Liver (tissue), 9 donors: ENCODE results near the gene KCNIP4. TPM values are rescaled to one million over a fixed set of nuclear protein-coding genes. Genes with fewer than 3 reads are reported as not detected.

Source experiments
- DNase-seq: peaks from one replicate; pipeline ENCODE4 v3.0.0-alpha.2; 2017; ENCODE audit warnings: low spot score
- H3K27ac ChIP-seq, 2 donors: one replicate each; pipeline ENCODE4 v1.7.0; 2013; ENCODE audit warnings: inconsistent platforms in 2 of 2, low read length in 2 of 2, control low read depth in 1 of 2, low read depth in 1 of 2, mild to moderate bottlenecking in 1 of 2
- H3K27me3 ChIP-seq, 4 donors: one replicate each; pipeline versions ENCODE4 v1.6.1 to v1.7.0; 2013; ENCODE audit warnings: low read length in 3 of 4, inconsistent platforms in 1 of 4, mild to moderate bottlenecking in 1 of 4, moderate library complexity in 1 of 4; ENCODE audit not compliant: control insufficient read depth in 4 of 4, insufficient read depth in 4 of 4
- H3K36me3 ChIP-seq, 4 donors: one replicate each; pipeline versions ENCODE4 v1.6.1 to v1.7.0; 2013; ENCODE audit warnings: low read length in 3 of 4, mild to moderate bottlenecking in 3 of 4, low read depth in 1 of 4, moderate library complexity in 1 of 4; ENCODE audit not compliant: control insufficient read depth in 4 of 4, insufficient read depth in 3 of 4
- H3K4me1 ChIP-seq, 4 donors: one replicate each; pipeline versions ENCODE4 v1.6.1 to v1.7.0; 2013; ENCODE audit warnings: low read length in 3 of 4, mild to moderate bottlenecking in 3 of 4, moderate library complexity in 1 of 4; ENCODE audit not compliant: control insufficient read depth in 4 of 4, insufficient read depth in 4 of 4
- H3K4me3 ChIP-seq, 3 donors: one replicate each; pipeline versions ENCODE4 v1.6.1 to v1.7.0; 2013; ENCODE audit warnings: low read length in 3 of 3, control low read depth in 1 of 3, low read depth in 1 of 3, mild to moderate bottlenecking in 1 of 3
- H3K9ac ChIP-seq, 2 donors: one replicate each; pipeline ENCODE4 v1.7.0; 2013; ENCODE audit warnings: low read length in 2 of 2, mild to moderate bottlenecking in 2 of 2, moderate library complexity in 2 of 2, control low read depth in 1 of 2, low read depth in 1 of 2
- H3K9me3 ChIP-seq, 4 donors: one replicate each; pipeline versions ENCODE4 v1.6.1 to v1.7.0; 2013; ENCODE audit warnings: low read length in 3 of 4; ENCODE audit not compliant: control insufficient read depth in 4 of 4
- ATF3 ChIP-seq: IDR thresholded peaks from 2 replicates; pipeline ENCODE4 v1.6.1; 2016; ENCODE audit warnings: antibody characterized with exemption
- CTCF ChIP-seq: fragments of 150-350 bp; IDR thresholded peaks from 2 replicates; pipeline ENCODE4 v1.5.1; 2017; ENCODE audit warnings: improper control_type of control experiment, low read depth, low read length; ENCODE audit not compliant: missing input control
- EGR1 ChIP-seq, 2 donors: IDR thresholded peaks; 2 replicates each; pipeline ENCODE4 v1.6.1; 2016 to 2018; ENCODE audit warnings: antibody characterized with exemption in 2 of 2, low read depth in 2 of 2
- FOXA1 ChIP-seq: IDR thresholded peaks from 2 replicates; pipeline ENCODE4 v1.6.1; 2016; ENCODE audit warnings: antibody characterized with exemption
- FOXA2 ChIP-seq: IDR thresholded peaks from 2 replicates; pipeline ENCODE4 v1.6.1; 2016; ENCODE audit warnings: antibody characterized with exemption
- GABPA ChIP-seq, 2 donors: IDR thresholded peaks in 1 of 2; conservative IDR thresholded peaks in 1 of 2; 2 replicates each; pipeline ENCODE4 v1.6.1; 2016; ENCODE audit warnings: antibody characterized with exemption in 2 of 2, mild to moderate bottlenecking in 1 of 2, moderate library complexity in 1 of 2
- HNF4A ChIP-seq, 2 donors: conservative IDR thresholded peaks; 2 replicates each; pipeline ENCODE4 v1.6.1; 2016; ENCODE audit warnings: antibody characterized with exemption in 2 of 2, mild to moderate bottlenecking in 2 of 2
- HNF4G ChIP-seq: IDR thresholded peaks from 2 replicates; pipeline ENCODE4 v1.6.1; 2016; ENCODE audit warnings: antibody characterized with exemption
- JUND ChIP-seq, 2 donors: IDR thresholded peaks; 2 replicates each; pipeline ENCODE4 v1.6.1; 2016; ENCODE audit warnings: antibody characterized with exemption in 2 of 2
- MAX ChIP-seq: IDR thresholded peaks from 2 replicates; pipeline ENCODE4 v1.6.1; 2016; ENCODE audit warnings: antibody characterized with exemption
- NR2F2 ChIP-seq: IDR thresholded peaks from 2 replicates; pipeline ENCODE4 v1.6.1; 2016; ENCODE audit warnings: antibody characterized with exemption
- RAD21 ChIP-seq, 2 donors: IDR thresholded peaks; 2 replicates each; pipeline ENCODE4 v1.6.1; 2016; ENCODE audit warnings: antibody characterized with exemption in 2 of 2, mild to moderate bottlenecking in 2 of 2
- REST ChIP-seq: IDR thresholded peaks from 2 replicates; pipeline ENCODE4 v1.6.1; 2016; ENCODE audit warnings: antibody characterized with exemption, mild to moderate bottlenecking
- RXRA ChIP-seq, 2 donors: IDR thresholded peaks; 2 replicates each; pipeline ENCODE4 v1.6.1; 2017 to 2018; ENCODE audit warnings: antibody characterized with exemption in 2 of 2, mild to moderate bottlenecking in 1 of 2
- SP1 ChIP-seq: IDR thresholded peaks from 2 replicates; pipeline ENCODE4 v1.6.1; 2018; ENCODE audit warnings: antibody characterized with exemption, mild to moderate bottlenecking
- TAF1 ChIP-seq: conservative IDR thresholded peaks from 2 replicates; pipeline ENCODE4 v1.6.1; 2016; ENCODE audit warnings: antibody characterized with exemption, mild to moderate bottlenecking
- YY1 ChIP-seq: IDR thresholded peaks from 2 replicates; pipeline ENCODE4 v1.6.1; 2016; ENCODE audit warnings: antibody characterized with exemption, mild to moderate bottlenecking
- ZBTB33 ChIP-seq: IDR thresholded peaks from 2 replicates; pipeline ENCODE4 v1.6.1; 2016; ENCODE audit warnings: antibody characterized with exemption
- WGBS: extraction: QIAGEN DNeasy Blood & Tissue Kit; methylation state at CpG from one replicate; pipeline ENCODE4 v1.1.7; 2013; 5-methylcytosine and 5-hydroxymethylcytosine counted together
- polyA plus RNA-seq, 2 donors: library from polyadenylated mRNA; stranded (reverse) in 1 of 2; unstranded in 1 of 2; fragments of 200-250 nt in 1 of 2; fragments of >200 nt in 1 of 2; fragmentation: Nextera tagmentation in 1 of 2; extraction: Ambion mirVana in 1 of 2; gene quantifications; one replicate each; pipeline versions ENCODE4 v1.2.1 to v1.2.3, GENCODE V29; 2013 to 2015
- total RNA-seq, 2 donors: library from RNA; depleted of rRNA; stranded (reverse); fragments of >200 nt; gene quantifications; one replicate each; pipeline ENCODE4 v1.2.3, GENCODE V29; 2014
- donor health status: healthy.
- donor health status: healthy.
- donor health status: healthy.
- donor health status: healthy.
- donor health status: healthy.

KCNIP4 gene
- total and polyA plus RNA-seq, 4 donors: 0.08 to 0.14 TPM; not detected in 2

GRCh38 chr4:20764366-20764992 lies 1184.1 kb downstream of the KCNIP4 start (continued):
- TF ChIP-seq HNF4A (conservative IDR thresholded peaks at IDR 0.05) (no peak), RAD21 (IDR thresholded peaks at IDR 0.05) (no peak), FOXA1 (no peak), MAX (no peak), CTCF (no peak)

- no peaks in the 10 kb centered on the region for H3K27me3 ChIP-seq
- H3K4me1 ChIP-seq: no peaks in the 10 kb centered on the region
- WGBS: 94% methylated on average over 1 of the region's 1 CpG
- no peak for DNase-seq
- no peak overlapping the region for H3K27ac ChIP-seq
- no peak overlapping the region for H3K9ac ChIP-seq
- TF ChIP-seq RAD21 (IDR thresholded peaks at IDR 0.05) (no peak), ZBTB33 (no peak)
- no peaks in the 10 kb centered on the region for H3K9me3 ChIP-seq
- H3K4me3 ChIP-seq: no peak overlapping the region
- no peaks in the 10 kb centered on the region for H3K36me3 ChIP-seq
Measured at GRCh38 chr4:20761826-20762225, 1186.7 kb downstream of the KCNIP4 start.

GRCh38 chr4:20761382-20761781 lies 1187.2 kb downstream of the KCNIP4 start:
- H3K4me1 ChIP-seq: no peaks in the 10 kb centered on the region
- no peak overlapping the region for H3K27ac ChIP-seq
- H3K27me3 ChIP-seq: no peaks in the 10 kb centered on the region
- H3K9ac ChIP-seq: no peak overlapping the region
- no peaks in the 10 kb centered on the region for H3K36me3 ChIP-seq
- DNase-seq: no peak
- no peaks in the 10 kb centered on the region for H3K9me3 ChIP-seq
- no peak for TF ChIP-seq RXRA (IDR thresholded peaks at IDR 0.05)
- no peak for TF ChIP-seq ZBTB33
- no peak for TF ChIP-seq TAF1
- no peak for TF ChIP-seq EGR1 (IDR thresholded peaks at IDR 0.05; ENCODE audit: low read depth in 2 of 2)
- no peak for TF ChIP-seq FOXA1
- TF ChIP-seq ATF3: no peak
- TF ChIP-seq NR2F2: no peak
- no peak for TF ChIP-seq RAD21 (IDR thresholded peaks at IDR 0.05)
- TF ChIP-seq MAX: no peak
- no peak for TF ChIP-seq FOXA2
- no peak for TF ChIP-seq REST
- TF ChIP-seq GABPA (IDR thresholded peaks at IDR 0.05 in 1 of 2, conservative IDR thresholded peaks at IDR 0.05 in 1 of 2): no peak
- no peak for TF ChIP-seq YY1
- TF ChIP-seq JUND (IDR thresholded peaks at IDR 0.05): no peak
- TF ChIP-seq HNF4G: no peak
- TF ChIP-seq CTCF: no peak
- no peak for TF ChIP-seq SP1
- no peak for TF ChIP-seq HNF4A (conservative IDR thresholded peaks at IDR 0.05)
- H3K4me3 ChIP-seq: no peak overlapping the region
